Measurements from ENCODE around the gene MAGT1. TPM values are rescaled to one million over a fixed set of nuclear protein-coding genes. Genes with fewer than 3 reads are reported as not detected.
"Not testable (repeated sequence)": the region's sequence is repeated elsewhere in the genome, so short reads cannot be mapped to it uniquely, and the experiment has no call there.

The MAGT1 gene
- total RNA-seq, 4 donors from 2014 or later, result 25.1 to 49.2 (median 34.2) TPM

- H3K27me3 ChIP-seq, result no peaks in the 10 kb centered on the region
- no peaks in the 10 kb centered on the region for H3K36me3 ChIP-seq
- TF ChIP-seq EP300 (IDR thresholded peaks at IDR 0.05; ENCODE audit: low read depth), result no peak
- TF ChIP-seq, protein P1, sequence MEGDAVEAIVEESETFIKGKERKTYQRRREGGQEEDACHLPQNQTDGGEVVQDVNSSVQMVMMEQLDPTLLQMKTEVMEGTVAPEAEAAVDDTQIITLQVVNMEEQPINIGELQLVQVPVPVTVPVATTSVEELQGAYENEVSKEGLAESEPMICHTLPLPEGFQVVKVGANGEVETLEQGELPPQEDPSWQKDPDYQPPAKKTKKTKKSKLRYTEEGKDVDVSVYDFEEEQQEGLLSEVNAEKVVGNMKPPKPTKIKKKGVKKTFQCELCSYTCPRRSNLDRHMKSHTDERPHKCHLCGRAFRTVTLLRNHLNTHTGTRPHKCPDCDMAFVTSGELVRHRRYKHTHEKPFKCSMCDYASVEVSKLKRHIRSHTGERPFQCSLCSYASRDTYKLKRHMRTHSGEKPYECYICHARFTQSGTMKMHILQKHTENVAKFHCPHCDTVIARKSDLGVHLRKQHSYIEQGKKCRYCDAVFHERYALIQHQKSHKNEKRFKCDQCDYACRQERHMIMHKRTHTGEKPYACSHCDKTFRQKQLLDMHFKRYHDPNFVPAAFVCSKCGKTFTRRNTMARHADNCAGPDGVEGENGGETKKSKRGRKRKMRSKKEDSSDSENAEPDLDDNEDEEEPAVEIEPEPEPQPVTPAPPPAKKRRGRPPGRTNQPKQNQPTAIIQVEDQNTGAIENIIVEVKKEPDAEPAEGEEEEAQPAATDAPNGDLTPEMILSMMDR (IDR thresholded peaks at IDR 0.05), result peak in 4 of 5 experiments; percentile 16 to 30 (median 27)
- peak; percentile 84 to 94 (median 93) for TF ChIP-seq POLR2AphosphoS5 (IDR thresholded peaks at IDR 0.05)
- peak; percentile 90 for TF ChIP-seq POLR2A (IDR thresholded peaks at IDR 0.05)
- 6 to 48% methylated on average over 7 to 28 of the region's 28 CpGs for WGBS, 2 donors (ENCODE audit: low coverage in 1 of 2)
- H3K4me3 ChIP-seq, result peak within 1 kb of the TSS; percentile 44 to 71 (median 52)
- H3K27ac ChIP-seq, result peak within 1 kb of the TSS; percentile 81 to 93 (median 92)
- intact Hi-C loops (cut with DNase I; ENCODE audit: low total_unique reads) (no loop called here), in situ Hi-C loops (cut with MboI; ENCODE audit: low pct_ligation_motif_present in 1 of 4, low pct_unique_long_range_greater_than_20kb in 1 of 4, low sequenced_read_pairs in 3 of 4) (loop anchor here in 1 of 4 donors (10.0 to 25.0 kb wide), 2 partner anchors 114 to 262 kb away; partner anchors contain the start of gene ATRX)
- H3K9me3 ChIP-seq, result no peaks in the 10 kb centered on the region
- DNase-seq, result peak; percentile 75
- peaks cover 0 to 18% (median 6%) of the 10 kb centered on the region in 4 donors for H3K4me1 ChIP-seq
Measured at GRCh38 chrX:77899081-77899828, 4.0 kb upstream of the MAGT1 start, which contains the start of gene COX7B. Gene COX7B, plus strand, starts transcription at chrX:77899468. Its CDS starts 86 bp downstream, at chrX:77899554.

DNA sequence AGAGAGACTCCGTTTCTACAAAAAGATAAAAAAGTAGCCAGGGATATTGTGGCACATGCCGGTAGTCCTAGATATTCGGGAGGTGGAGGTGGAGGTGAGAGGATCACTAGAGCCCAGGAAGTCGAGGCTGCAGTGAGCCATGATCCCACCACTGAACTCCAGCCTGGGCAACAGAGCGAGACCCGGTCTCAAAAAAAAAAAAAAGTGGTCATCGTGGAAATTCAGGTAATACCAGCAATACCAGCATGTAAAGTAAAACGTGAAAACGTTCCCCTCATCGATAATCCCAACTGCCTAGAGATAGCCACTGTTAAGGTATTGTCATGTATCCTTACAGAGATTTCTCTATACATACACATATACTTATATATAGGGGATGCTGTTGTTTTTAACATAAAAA, 1.5 kb downstream of the MAGT1 start:
- in situ Hi-C loops (cut with MboI; ENCODE audit: low pct_ligation_motif_present in 1 of 4, low pct_unique_long_range_greater_than_20kb in 1 of 4, low sequenced_read_pairs in 3 of 4) (loop anchor here in 1 of 4 donors (10.0 to 25.0 kb wide), 2 partner anchors 109 to 256 kb away; partner anchors contain the start of gene ATRX), intact Hi-C loops (cut with DNase I; ENCODE audit: low total_unique reads) (no loop called here)
- no peak for TF ChIP-seq POLR2AphosphoS5 (IDR thresholded peaks at IDR 0.05)
- TF ChIP-seq, protein P1 (IDR thresholded peaks at IDR 0.05), result no peak
- no peak for TF ChIP-seq EP300 (IDR thresholded peaks at IDR 0.05; ENCODE audit: low read depth)
- no peak for TF ChIP-seq POLR2A (IDR thresholded peaks at IDR 0.05)
- H3K4me1 ChIP-seq, result peaks cover 0 to 15% (median 4%) of the 10 kb centered on the region in 4 donors
- WGBS, 2 donors (ENCODE audit: low coverage in 1 of 2), result 77% methylated on average over 7 to 10 of the region's 10 CpGs
- no peaks in the 10 kb centered on the region for H3K36me3 ChIP-seq
- no peak for DNase-seq
- H3K4me3 ChIP-seq, result peak overlapping the region in 1 of 4 donors; percentile 77
- no peaks in the 10 kb centered on the region for H3K9me3 ChIP-seq
- no peaks in the 10 kb centered on the region for H3K27me3 ChIP-seq
- H3K27ac ChIP-seq, result peak overlapping the region in 2 of 4 donors; percentile 97 to 98

- in situ Hi-C loops (cut with MboI; ENCODE audit: low pct_ligation_motif_present in 1 of 4, low pct_unique_long_range_greater_than_20kb in 1 of 4, low sequenced_read_pairs in 3 of 4), result loop anchor here in 1 of 4 donors (10.0 to 25.0 kb wide), 2 partner anchors 108 to 256 kb away; partner anchors contain the start of gene ATRX
Measured at GRCh38 chrX:77892887-77893286, 2.3 kb downstream of the MAGT1 start.

GRCh38 chrX:77881418-77881817, 13.8 kb downstream of the MAGT1 start:
- H3K36me3 ChIP-seq; H3K4me1 ChIP-seq; H3K27ac ChIP-seq; DNase-seq; H3K9me3 ChIP-seq; H3K4me3 ChIP-seq; H3K27me3 ChIP-seq; intact Hi-C loops (cut with DNase I; ENCODE audit: low total_unique reads): not testable (repeated sequence)
- in situ Hi-C loops (cut with MboI; ENCODE audit: low pct_ligation_motif_present in 1 of 4, low pct_unique_long_range_greater_than_20kb in 1 of 4, low sequenced_read_pairs in 3 of 4), result loop anchor here in 1 of 4 donors (25.0 kb wide), 1 partner anchor 244 kb away; no protein-coding TSS in a partner anchor
- WGBS, 2 donors (ENCODE audit: low coverage in 1 of 2), result 84% methylated on average over 4 of the region's 4 CpGs; no CpG with 5 or more reads in 1 of the 2 donors

More at GRCh38 chrX:77892887-77893286, 2.3 kb downstream of the MAGT1 start:
- peaks cover 0 to 15% (median 4%) of the 10 kb centered on the region in 4 donors for H3K4me1 ChIP-seq
- H3K27me3 ChIP-seq, result no peaks in the 10 kb centered on the region
- no peak overlapping the region for H3K4me3 ChIP-seq
- H3K9me3 ChIP-seq, result no peaks in the 10 kb centered on the region
- intact Hi-C loops (cut with DNase I; ENCODE audit: low total_unique reads), result no loop called here
- TF ChIP-seq, protein P1 (IDR thresholded peaks at IDR 0.05), result no peak
- TF ChIP-seq POLR2A (IDR thresholded peaks at IDR 0.05) (no peak), POLR2AphosphoS5 (IDR thresholded peaks at IDR 0.05) (no peak)
- H3K36me3 ChIP-seq, result no peaks in the 10 kb centered on the region
- DNase-seq, result no peak
- no peak overlapping the region for H3K27ac ChIP-seq
- WGBS, 2 donors (ENCODE audit: low coverage in 1 of 2), result 88% methylated on average over 2 of the region's 2 CpGs; no CpG with 5 or more reads in 1 of the 2 donors
